GM21381 (cell line): ENCODE measurements around the gene PDE4D.
"Not testable (repeated sequence)": the region's sequence is repeated elsewhere in the genome, so short reads cannot be mapped to it uniquely, and the experiment has no call there.

Experiments
- ATAC-seq: cut with Tn5 transposase; IDR thresholded peaks from one replicate; pipeline ENCODE4 v1.9.1; 2021; ENCODE audit warnings: mild to moderate bottlenecking, moderate library complexity; ENCODE audit not compliant: unreplicated experiment

Gene PDE4D

GRCh38 chr5:59618644-59619043 lies 274.9 kb downstream of the PDE4D start:
- no peak for ATAC-seq

DNA sequence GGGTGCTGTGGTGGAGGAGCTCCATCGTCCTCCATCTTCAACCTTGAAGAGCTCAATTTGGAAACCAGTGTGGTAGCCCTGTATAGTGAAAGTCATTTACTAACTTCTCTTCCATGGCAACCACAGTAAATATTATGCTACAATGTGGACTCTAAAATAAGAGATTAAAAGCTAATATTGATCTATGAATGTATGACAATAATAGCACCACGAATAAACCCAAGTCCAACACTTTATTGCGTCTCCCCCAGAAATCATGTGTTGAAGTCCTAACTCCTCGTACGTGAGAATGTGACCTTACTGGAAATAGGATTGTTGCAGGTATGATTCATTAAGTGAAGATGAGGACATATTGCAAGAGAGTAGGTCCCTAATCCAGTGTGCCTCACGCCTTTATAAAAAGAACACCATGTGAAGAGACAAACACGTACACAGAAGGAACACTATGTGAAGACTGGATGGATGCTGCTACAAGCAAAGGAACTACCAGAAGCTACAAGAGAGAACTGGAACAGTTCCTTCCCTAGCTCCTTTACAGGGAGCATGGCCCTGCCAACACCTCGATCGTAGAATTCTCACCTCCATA lies 276.2 kb downstream of the PDE4D start:
- no peak for ATAC-seq

- ATAC-seq: no peak
Observed at GRCh38 chr5:59616413-59616812, 277.1 kb downstream of the PDE4D start.

DNA sequence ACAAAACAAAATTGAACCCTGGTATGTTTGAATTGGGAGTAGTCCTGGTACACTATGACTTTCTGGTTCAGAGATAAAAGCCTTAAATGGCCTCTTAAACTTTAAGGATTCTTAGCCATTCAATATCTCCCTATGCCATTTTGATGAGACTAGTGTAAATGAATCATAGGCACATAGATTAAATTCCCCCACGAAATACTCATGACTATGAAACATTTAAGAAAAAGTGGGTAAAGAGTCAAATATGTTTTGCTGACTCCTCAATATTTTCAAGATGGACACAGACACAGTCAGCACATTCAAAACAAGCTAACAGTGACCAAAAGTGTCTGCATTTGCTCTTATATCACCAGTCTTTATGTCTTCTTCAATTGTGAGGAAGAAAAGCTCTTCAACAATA lies 278.3 kb downstream of the PDE4D start:
- no peak for ATAC-seq

DNA sequence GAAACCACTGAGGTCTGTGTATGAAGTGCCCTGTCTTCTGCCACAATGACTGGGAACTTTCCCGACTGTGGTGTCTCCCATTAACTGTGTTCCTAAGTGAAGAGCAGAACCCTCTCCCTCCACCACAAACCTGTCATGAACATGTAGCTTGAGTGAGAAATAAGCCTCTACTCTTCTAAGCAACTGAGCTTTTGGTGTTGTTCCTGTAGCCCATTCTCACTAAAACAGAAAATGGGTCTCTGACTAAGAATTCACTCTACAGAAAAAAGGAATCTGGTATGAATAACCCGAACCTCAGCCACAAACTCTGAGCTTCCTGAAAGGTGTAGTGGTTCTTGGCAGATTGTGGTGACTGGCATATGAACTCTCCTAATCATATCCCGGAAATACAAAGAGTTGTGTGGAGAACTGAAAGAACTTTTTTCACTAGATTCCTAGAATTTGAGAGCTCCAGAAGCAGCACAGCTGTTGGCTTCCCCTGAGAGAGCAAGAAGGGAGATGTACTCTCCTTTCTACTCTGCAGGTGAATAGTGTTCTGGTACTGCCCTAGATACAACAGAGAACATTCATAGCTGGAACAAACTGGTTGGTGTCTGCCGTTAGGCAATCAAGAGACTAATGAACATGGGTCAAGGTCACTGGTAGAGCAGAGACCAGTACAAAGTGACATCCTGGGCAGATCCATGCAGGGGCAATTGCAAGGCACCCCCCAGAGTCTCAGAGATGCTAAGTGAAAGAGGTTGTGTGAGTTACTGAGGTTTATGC lies 283.8 kb downstream of the PDE4D start:
- ATAC-seq: peak; percentile 37

GRCh38 chr5:59608745-59609144 lies 284.8 kb downstream of the PDE4D start:
- peak; percentile 72 for ATAC-seq

DNA sequence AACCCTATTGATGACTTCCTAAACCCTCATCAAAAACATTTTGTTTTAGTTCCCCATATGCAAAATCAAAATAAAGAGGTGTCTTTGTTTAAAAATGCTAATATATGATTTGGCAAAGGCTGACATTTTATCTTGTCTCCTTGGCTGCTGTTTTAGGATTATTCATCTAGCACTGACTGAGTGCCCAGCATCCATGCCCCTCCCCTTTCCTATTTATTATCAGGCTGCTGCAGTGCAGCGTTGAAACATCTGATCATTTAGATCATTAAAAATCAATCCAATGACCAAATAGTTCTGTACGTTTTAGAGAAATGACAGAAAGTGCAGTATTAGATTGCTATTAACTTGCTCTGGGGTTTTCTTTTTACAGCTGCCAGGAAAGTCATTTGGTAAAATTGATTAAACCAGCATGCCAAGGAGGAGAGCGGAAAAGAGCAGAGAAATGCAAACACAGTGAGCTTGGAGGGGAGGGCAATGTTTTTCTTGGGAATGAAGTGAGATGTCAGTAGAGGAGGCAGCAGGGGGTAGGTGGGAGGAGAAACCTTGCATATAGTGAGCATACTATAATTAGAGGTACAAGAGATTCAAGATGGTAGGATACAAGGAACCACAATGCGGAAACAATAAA lies 286.3 kb downstream of the PDE4D start:
- ATAC-seq: no peak

DNA sequence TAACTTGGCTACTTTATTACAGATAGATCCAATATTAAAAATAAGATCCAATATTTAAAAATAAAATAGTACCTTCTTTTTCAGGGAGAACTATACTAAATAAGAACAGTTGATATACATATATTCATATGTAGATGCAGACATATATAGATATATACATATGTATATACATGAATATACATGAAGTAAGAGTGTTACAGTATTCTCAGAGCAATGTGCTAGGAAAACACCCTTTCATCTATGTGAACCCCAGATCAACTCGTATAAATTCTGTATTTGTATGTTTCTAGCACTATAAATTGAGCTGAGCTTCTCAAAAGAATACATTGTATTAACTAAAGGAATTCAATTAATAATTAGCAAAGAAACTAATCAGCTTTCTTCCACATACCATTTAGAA lies 287.6 kb downstream of the PDE4D start:
- ATAC-seq: no peak

DNA sequence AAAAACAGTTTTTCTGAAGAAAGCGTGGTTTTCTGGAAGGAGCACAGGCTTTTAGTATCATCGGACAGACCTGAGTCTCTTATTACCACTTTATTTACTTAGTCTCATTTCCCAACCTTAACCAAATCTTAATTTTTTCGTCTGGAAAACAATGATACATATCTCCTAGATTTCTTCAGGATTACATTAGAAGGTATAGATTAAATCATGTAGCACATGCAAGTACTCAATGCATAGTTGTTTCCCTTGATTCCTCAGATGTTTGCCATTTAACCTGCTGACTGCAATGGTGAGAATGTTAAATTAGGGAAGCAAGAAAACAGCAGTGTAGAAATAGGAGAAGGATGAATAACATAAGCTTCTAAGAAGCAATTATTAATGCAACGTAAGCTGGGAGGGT lies 289.4 kb downstream of the PDE4D start:
- no peak for ATAC-seq

DNA sequence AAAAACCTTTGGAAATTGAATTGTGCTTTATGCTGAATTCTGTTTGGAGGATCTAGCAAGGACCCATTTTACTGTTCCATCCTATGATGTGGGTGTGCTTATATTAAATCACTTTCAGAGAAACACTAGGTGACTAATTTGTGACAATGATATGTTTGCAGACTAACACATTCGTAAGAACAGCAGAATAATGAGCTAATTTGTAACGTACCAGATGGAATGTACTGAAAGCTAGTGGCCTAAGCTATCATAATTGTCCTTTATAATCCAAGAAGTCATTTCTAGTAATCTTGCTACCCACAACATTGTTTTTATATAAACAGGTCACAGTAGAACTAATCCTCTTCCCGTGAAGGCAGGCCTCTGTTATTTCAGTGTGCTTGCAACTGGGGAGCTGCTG lies 292.5 kb downstream of the PDE4D start:
- ATAC-seq: no peak

DNA sequence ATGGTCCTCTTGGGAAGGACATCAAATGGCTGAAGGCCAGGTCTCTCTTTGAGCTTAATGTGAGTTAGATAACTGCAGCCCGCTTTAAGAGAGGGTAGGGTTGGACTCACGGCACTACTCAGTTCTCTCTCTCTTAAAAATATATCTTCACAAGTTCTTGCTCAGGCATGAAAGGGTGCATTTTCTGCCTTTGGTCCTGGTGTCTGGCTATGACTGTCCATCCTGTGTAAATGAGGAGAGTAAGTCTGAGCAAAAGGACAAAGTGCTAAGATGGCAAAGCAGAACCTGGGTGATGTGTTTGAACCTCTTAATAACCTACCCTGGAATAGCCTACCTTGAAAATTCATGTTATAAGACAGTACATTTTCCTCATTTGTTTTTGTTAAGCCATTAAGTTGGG lies 293.4 kb downstream of the PDE4D start:
- ATAC-seq: no peak

DNA sequence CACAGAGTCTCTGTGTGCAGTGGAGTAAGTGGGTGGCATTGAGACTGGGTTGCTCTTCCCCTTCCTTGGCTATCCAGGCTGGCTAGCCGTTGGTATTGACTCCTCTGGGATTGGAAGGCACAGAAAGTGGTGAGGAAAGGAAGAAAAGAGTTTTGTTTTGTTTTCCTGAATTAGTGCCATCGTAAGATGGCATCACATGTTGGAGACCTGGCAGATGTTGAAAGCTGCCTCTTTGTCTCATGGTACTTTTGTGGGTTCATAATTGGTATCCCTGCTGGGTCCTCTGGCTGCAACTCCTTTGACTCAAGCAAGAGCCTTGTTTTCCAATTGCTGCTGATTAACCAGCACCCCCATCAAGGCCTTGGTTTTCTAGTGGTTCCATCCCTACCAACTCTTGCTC lies 293.8 kb downstream of the PDE4D start:
- no peak for ATAC-seq

DNA sequence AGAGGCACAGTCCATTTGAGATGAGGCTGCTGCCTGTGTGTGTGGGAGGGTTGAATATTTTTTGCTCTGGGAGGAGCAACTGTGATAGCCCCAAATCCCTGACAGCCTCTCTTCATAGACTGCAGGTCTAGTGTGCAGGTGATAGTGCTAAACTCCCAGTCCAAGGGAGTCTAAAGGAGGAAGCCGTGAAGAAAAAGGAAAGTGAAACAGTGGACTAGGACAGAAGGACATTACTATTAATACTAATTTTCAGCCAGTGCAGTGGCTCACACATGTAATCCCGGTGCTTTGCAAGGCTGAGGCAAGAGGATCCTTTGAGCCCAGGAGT lies 295.0 kb downstream of the PDE4D start:
- ATAC-seq: peak; percentile 53

GRCh38 chr5:59597690-59598546 lies 295.6 kb downstream of the PDE4D start:
- no peak for ATAC-seq

DNA sequence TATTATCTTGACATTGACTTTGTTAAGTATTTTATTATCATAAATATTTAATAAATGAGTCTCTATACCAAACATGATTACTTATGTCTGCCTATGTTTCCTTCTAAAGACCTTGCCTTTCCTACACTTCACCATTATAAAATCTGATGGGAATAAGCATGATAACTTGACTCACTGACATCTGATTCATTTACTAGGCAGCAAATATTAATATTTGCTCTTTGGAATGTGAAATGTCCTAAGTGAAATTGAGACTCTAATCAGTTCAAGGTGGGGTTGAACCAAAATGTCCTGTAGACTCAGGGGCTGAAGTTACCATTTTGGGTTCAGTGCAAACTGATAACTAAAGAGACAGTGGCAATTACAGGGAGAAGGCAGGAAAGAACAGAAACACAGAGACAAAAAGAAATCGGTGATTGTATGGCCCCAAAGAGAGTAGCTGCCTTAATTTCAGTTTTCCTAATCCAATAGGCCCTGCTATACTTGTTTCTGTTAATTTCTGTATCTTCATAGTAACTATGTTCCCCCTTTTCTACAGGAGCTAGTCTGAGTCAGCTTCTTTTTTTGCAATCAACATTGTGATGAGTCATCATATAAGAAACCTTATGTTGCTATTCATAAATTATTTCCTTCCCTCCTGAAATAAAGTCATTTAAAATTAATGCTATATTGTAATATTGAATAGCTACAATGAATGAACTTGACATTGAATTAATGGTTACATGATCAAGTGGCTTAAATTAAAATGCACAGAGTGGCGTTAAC lies 296.8 kb downstream of the PDE4D start:
- ATAC-seq: no peak

DNA sequence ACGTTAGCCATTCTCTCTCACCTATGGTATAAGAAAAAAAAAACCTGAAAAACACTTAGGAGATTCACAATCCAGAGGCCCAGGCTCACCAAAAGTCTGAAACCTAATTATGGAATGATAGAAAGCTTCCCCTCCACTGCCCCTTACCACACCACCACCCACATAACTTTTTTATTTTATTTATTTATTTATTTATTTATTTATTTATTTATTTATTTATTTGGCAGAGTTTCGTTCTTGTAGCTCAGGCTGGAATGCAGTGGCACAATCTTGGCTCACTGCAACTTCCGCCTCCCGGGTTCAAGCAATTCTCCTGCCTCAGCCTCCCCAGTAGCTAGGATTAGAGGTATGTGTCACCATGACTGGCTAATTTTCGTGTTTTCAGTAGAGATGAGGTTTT lies 299.4 kb downstream of the PDE4D start:
- ATAC-seq: not testable (repeated sequence)

DNA sequence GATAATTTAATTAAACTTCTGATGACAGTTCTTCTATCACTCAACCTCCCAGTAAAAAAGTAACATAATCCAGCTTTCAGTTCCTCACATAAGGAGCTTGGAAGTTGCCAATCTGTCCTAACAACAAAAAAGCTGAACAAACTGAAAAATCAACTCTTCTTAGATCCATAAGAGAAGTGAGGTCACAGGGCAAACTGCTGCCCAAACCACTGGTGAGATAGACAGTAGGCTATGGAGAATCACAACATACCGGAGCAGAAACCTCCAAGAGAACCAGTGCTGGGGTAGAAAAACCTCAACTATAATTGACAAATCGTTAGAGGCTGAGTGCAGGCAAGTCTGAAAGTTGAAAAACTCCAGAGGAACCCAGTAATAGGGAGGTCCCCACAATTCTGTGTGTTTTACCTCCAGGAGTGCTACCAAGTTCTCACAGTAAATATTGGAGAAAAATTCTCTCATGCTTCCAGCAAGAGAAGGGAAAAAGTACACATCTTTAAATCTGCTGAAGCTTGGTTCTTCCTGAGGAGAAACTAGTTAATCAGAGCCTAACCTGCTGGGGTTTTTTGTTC lies 300.0 kb downstream of the PDE4D start:
- no peak for ATAC-seq

GRCh38 chr5:59592101-59592500 lies 301.4 kb downstream of the PDE4D start:
- no peak for ATAC-seq

- ATAC-seq: peak; percentile 84
Observed at GRCh38 chr5:59591162-59591561, 302.4 kb downstream of the PDE4D start.

- no peak for ATAC-seq
Observed at GRCh38 chr5:59588922-59589321, 304.6 kb downstream of the PDE4D start.
